HepG2 (cell line): ENCODE data around the gene MAPRE3. TPM values are rescaled to one million over a fixed set of nuclear protein-coding genes. Genes with fewer than 3 reads are reported as not detected.

Source experiments
- ATAC-seq: fragments of 200-7000 bp; cut with Tn5 transposase; 3 replicates; pipeline ENCODE4 v1.9.1; 2020; ENCODE audit warnings: mild to moderate bottlenecking, moderate library complexity
- BruUV-seq: library from RNA; stranded (reverse); fragments of 400-500 nt; replicated peaks from 2 replicates; lab custom pipeline; 2021; lab: Mats Ljungman, UMichigan
- CTCF ChIA-PET: fragments of 300-600 bp; formaldehyde crosslinking; extraction: SDS; loops from one replicate; lab custom pipeline; 2021; ENCODE audit warnings: low total read pairs, inconsistent platforms, low intra/inter-chr PET ratio; lab: Yijun Ruan, JAX
- POLR2A ChIA-PET: fragments of 350-600 bp; sonication (Branson Sonifier 250); formaldehyde crosslinking; loops from one replicate; lab custom pipeline; 2020; ENCODE audit warnings: antibody characterized with exemption, inconsistent platforms; lab: Yijun Ruan, JAX
- DNase-seq: peaks from one replicate; pipeline ENCODE4 v3.0.0-alpha.2; 2015; ENCODE audit warnings: low spot score
- FAIRE-seq: peaks from 3 replicates; lab custom pipeline; 2011; peaks lifted over from hg19 to GRCh38; lab: Jason Lieb, UNC
- H2AFZ ChIP-seq: one replicate; pipeline ENCODE4 v1.6.1; 2011; ENCODE audit warnings: low read length, inconsistent platforms
- H3K27ac ChIP-seq: fragments of 300-600 bp; 3 replicates; pipeline ENCODE4 v1.8.0; 2011; ENCODE audit warnings: mixed run types, mild to moderate bottlenecking, mixed read lengths, low read length, inconsistent platforms; ENCODE audit not compliant: insufficient read depth; ENCODE audit errors: extremely low read length
- H3K27me3 ChIP-seq, 2 experiments: fragments of 200-600 bp in 1 of 2; 2 replicates in 1 of 2; 3 replicates in 1 of 2; pipeline versions ENCODE4 v1.6.0 to v1.8.0; 2011; ENCODE audit warnings: low read length in 2 of 2, mild to moderate bottlenecking in 2 of 2, moderate library complexity in 2 of 2, inconsistent platforms in 1 of 2; ENCODE audit not compliant: insufficient read depth in 2 of 2, control insufficient read depth in 1 of 2
- H3K36me3 ChIP-seq, 2 experiments: fragments of 200-600 bp in 1 of 2; replicated peaks in 1 of 2; 2 replicates in 1 of 2; 3 replicates in 1 of 2; pipeline versions ENCODE4 v1.5.1 to v1.8.0; 2011; ENCODE audit warnings: low read length in 2 of 2, inconsistent platforms in 1 of 2; ENCODE audit not compliant: insufficient read depth in 2 of 2, control insufficient read depth in 1 of 2
- H3K4me1 ChIP-seq: 2 replicates; pipeline ENCODE4 v1.5.1; 2012; ENCODE audit warnings: low read length, inconsistent platforms; ENCODE audit not compliant: insufficient read depth
- H3K4me2 ChIP-seq: 2 replicates; pipeline ENCODE4 v1.6.0; 2011; ENCODE audit warnings: low read depth, low read length, inconsistent platforms
- H3K4me3 ChIP-seq, 3 experiments: fragments of 200-600 bp in 1 of 3; sonication (generic), shearing (Covaris generic) in 1 of 3; replicated peaks in 1 of 3; 2 replicates each; pipeline ENCODE4 v1.5.1; 2011 to 2016; ENCODE audit warnings: low read length in 3 of 3, inconsistent platforms in 2 of 3, low read depth in 2 of 3, mild to moderate bottlenecking in 2 of 3, control low read depth in 1 of 3, mixed read lengths in 1 of 3; ENCODE audit not compliant: insufficient read depth in 1 of 3
- H3K79me2 ChIP-seq: one replicate; pipeline ENCODE4 v1.6.1; 2011; ENCODE audit warnings: low read length, inconsistent platforms; ENCODE audit not compliant: insufficient read depth
- H3K9ac ChIP-seq: 2 replicates; pipeline ENCODE4 v1.6.0; 2011; ENCODE audit warnings: mild to moderate bottlenecking, low read depth, low read length, inconsistent platforms; ENCODE audit not compliant: insufficient read depth
- H3K9me3 ChIP-seq: 2 replicates; pipeline ENCODE4 v1.5.1; 2012; ENCODE audit warnings: mild to moderate bottlenecking, low read length
- H4K20me1 ChIP-seq: 2 replicates; pipeline ENCODE4 v1.6.0; 2011; ENCODE audit warnings: inconsistent platforms, mild to moderate bottlenecking, low read length, moderate library complexity; ENCODE audit not compliant: insufficient read depth
- CHCHD3 ChIP-seq: sonication (generic); formaldehyde crosslinking; IDR thresholded peaks from 2 replicates; pipeline ENCODE4 v1.8.0; 2022; ENCODE audit warnings: mild to moderate bottlenecking, missing genetic modification reagents, moderate library complexity
- PBX3 ChIP-seq: sonication (generic); formaldehyde crosslinking; IDR thresholded peaks from 2 replicates; pipeline ENCODE4 v1.8.1; 2023; ENCODE audit warnings: missing genetic modification reagents, inconsistent platforms, borderline replicate concordance
- U2AF1 ChIP-seq: fragments of 200-400 bp; formaldehyde crosslinking; optimal IDR thresholded peaks from 2 replicates; pipeline ENCODE3; 2017; ENCODE audit warnings: mild to moderate bottlenecking, low read depth, low read length
- ZNF501 ChIP-seq: sonication (generic); formaldehyde crosslinking; IDR thresholded peaks from 2 replicates; pipeline ENCODE4 v1.5.1; 2020; ENCODE audit warnings: mild to moderate bottlenecking, moderate library complexity, missing genetic modification reagents
- WGBS: methylation state at CpG from one replicate; pipeline ENCODE4 v1.1.6; 2017; ENCODE audit warnings: low lambda C conversion rate; 5-methylcytosine and 5-hydroxymethylcytosine counted together
- in situ Hi-C: cut with HindIII; loops from 2 replicates; pipeline ENCODE4 v1.10.0; 2017; ENCODE audit warnings: low pct_unique_long_range_greater_than_20kb; ENCODE audit not compliant: extremely low pct_ligation_motif_present
- intact Hi-C: fragments of 100-400 bp; cut with micrococcal nuclease; formaldehyde crosslinking; loops from one replicate; pipeline ENCODE4 v1.10.0; 2022; ENCODE audit not compliant: unreplicated experiment
- polyA plus RNA-seq, 8 experiments: library from polyadenylated mRNA; depleted of rRNA in 3 of 8; stranded (reverse) in 7 of 8; unstranded in 1 of 8; fragments of >200 nt; fragmentation: Illumina TruSeq in 4 of 8; extraction: Trizol in 4 of 8; gene quantifications; 2 replicates each; pipeline versions ENCODE4 v1.2.1 to v1.2.3, GENCODE V29; 2011 to 2016; ENCODE audit warnings: low read depth in 4 of 8, missing spikeins in 1 of 8, mixed read lengths in 1 of 8; ENCODE audit not compliant: insufficient read depth in 1 of 8
- total RNA-seq, 5 experiments: library from RNA; depleted of rRNA; stranded (reverse); fragments of >200 nt; fragmentation: Illumina TruSeq; extraction: Trizol; gene quantifications; 2 replicates each; pipeline ENCODE4 v1.2.3, GENCODE V29; 2016; ENCODE audit warnings: low read depth in 1 of 5

The MAPRE3 gene
- total and polyA plus RNA-seq, 2 of the 13 experiments (the other 11 are each of a cell fraction or from before 2014, with no cell fraction given): 0.31 to 0.91 TPM

DNA sequence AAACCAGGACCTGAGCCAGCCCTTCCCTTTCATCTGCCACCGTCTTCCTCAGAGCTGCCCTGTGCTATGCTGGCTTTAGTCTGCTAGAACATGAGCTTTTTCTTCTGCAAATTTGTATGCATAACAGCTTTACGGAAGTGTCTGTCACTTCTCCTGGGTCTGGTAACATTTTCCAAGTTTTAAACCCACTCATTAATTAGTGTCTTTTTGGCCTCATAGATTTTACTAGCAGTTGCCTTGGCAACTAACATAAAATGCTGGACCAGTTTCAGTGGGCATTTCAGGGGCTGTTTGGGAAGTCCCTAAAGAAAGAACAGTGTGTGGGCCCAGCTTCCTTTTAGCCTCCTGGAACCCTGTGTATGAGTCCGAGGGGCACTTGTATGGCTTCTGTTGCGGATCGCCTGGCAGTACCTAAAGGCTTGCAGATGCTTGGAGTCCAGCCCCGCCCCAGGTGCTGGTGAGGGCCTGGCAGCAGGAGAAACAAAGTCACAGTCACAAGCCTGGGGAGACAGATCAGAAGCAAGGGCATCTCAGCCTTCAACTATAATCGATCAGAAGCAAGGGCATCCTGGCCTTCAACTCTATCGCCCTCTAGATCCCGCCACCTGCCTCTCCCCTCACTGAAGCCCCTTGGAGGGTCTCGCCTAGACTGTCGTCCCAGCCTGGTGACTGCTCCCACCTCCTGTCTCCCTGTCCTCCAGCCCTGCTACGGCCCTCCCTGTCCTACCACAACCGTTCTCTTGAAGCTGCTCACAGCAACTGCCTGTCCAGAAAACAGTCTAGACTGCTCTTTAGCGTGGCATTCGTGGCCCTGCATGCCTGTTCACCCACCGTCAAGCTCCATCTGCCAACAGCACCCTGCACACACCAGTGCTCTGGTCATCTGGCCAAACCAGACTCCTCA, 36.8 kb upstream of the MAPRE3 start (continued):
- no peak for TF ChIP-seq PBX3 (CRISPR knock-in tag)

GRCh38 chr2:26934335-26934724, 36.1 kb upstream of the MAPRE3 start:
- WGBS: 72% methylated on average over 10 of the region's 10 CpGs
- in situ Hi-C loops (no loop called here), intact Hi-C loops (no loop called here)
- H3K4me1 ChIP-seq: peaks cover 23% of the 10 kb centered on the region
- no peak overlapping the region for H3K4me2 ChIP-seq
- peaks cover 9 to 35% of the 10 kb centered on the region in 2 experiments; a peak in 3 of 5 replicates for H3K27me3 ChIP-seq
- FAIRE-seq (no peak), DNase-seq (no peak), ATAC-seq (peak; percentile 31)
- no peaks in the 10 kb centered on the region for H4K20me1 ChIP-seq
- H2AFZ ChIP-seq: no peak overlapping the region
- BruUV-seq: no TSS peak
- no peaks in the 10 kb centered on the region for H3K36me3 ChIP-seq
- POLR2A ChIA-PET: no interaction called here
- TF ChIP-seq CHCHD3 (CRISPR knock-in tag) (0 out of 2 replicates have a peak, but pooled peaks have one; percentile 20), U2AF1 (no peak)
- H3K27ac ChIP-seq: no peak overlapping the region
- H3K4me3 ChIP-seq: no peak overlapping the region
- CTCF ChIA-PET: no interaction called here
- H3K9ac ChIP-seq: no peak overlapping the region
- no peaks in the 10 kb centered on the region for H3K9me3 ChIP-seq
- no peaks in the 10 kb centered on the region for H3K79me2 ChIP-seq

DNA sequence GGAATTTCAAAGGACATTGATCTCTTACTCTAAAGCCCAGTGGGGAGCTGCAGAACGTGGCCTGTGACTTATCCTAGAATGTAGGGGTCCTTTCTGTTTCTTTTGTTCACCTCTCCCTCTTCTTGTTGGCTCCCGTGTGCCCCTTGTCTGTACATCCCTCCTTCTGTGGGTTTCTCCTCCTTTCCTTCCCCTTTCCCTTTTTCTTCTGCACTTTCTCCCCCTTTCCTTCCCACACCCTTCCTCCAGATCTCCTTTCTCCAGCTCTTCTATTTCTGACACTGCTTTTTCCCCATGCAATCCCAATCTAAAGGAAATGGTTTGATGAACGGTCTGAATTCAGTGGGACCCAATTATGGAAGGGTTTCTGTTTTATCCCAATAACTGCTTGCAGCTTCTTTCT, 35.5 kb upstream of the MAPRE3 start:
- intact Hi-C loops (no loop called here), in situ Hi-C loops (no loop called here)
- H3K27ac ChIP-seq: no peak overlapping the region
- ChIA-PET CTCF (no interaction called here), POLR2A (no interaction called here)
- peaks cover 17% of the 10 kb centered on the region for H3K4me1 ChIP-seq
- TF ChIP-seq ZNF501: no peak
- H3K27me3 ChIP-seq: peaks cover 9 to 42% of the 10 kb centered on the region in 2 experiments; a peak in 3 of 5 replicates
- no TSS peak for BruUV-seq
- FAIRE-seq (no peak), ATAC-seq (no peak), DNase-seq (no peak)
- H4K20me1 ChIP-seq: no peaks in the 10 kb centered on the region
- no peaks in the 10 kb centered on the region for H3K9me3 ChIP-seq
- H3K79me2 ChIP-seq: no peaks in the 10 kb centered on the region
- no peak overlapping the region for H2AFZ ChIP-seq
- 11% methylated on average over 3 of the region's 3 CpGs for WGBS
- no peak overlapping the region for H3K9ac ChIP-seq
- no peaks in the 10 kb centered on the region for H3K36me3 ChIP-seq
- no peak overlapping the region for H3K4me3 ChIP-seq
- no peak overlapping the region for H3K4me2 ChIP-seq
